Coronary artery (tissue), 2 donors: Measurements from ENCODE around the gene DOCK4.

Experiments
- DNase-seq: peaks from one replicate; pipeline ENCODE4 v3.0.0-alpha.2; 2017; ENCODE audit warnings: low spot score
- H3K27ac ChIP-seq, 2 donors: fragments of 200-600 bp; sonication (generic); one replicate each; pipeline ENCODE4 v1.5.1; 2016 to 2019
- H3K4me3 ChIP-seq: fragments of 200-600 bp; sonication (generic); 2 replicates; pipeline ENCODE4 v1.5.1; 2016; ENCODE audit warnings: mild to moderate bottlenecking, moderate library complexity
- TF ChIP-seq, protein P1 (sequence below): fragments of 200-600 bp; sonication (generic); IDR thresholded peaks from one replicate; pipeline ENCODE4 v1.5.1; 2019; ENCODE audit warnings: antibody characterized with exemption

Gene DOCK4

GRCh38 chr7:112104120-112104519 is 102.1 kb downstream of the DOCK4 start:
- TF ChIP-seq, protein P1, sequence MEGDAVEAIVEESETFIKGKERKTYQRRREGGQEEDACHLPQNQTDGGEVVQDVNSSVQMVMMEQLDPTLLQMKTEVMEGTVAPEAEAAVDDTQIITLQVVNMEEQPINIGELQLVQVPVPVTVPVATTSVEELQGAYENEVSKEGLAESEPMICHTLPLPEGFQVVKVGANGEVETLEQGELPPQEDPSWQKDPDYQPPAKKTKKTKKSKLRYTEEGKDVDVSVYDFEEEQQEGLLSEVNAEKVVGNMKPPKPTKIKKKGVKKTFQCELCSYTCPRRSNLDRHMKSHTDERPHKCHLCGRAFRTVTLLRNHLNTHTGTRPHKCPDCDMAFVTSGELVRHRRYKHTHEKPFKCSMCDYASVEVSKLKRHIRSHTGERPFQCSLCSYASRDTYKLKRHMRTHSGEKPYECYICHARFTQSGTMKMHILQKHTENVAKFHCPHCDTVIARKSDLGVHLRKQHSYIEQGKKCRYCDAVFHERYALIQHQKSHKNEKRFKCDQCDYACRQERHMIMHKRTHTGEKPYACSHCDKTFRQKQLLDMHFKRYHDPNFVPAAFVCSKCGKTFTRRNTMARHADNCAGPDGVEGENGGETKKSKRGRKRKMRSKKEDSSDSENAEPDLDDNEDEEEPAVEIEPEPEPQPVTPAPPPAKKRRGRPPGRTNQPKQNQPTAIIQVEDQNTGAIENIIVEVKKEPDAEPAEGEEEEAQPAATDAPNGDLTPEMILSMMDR, result no peak
- Histone ChIP-seq H3K27ac (no peak overlapping the region), H3K4me3 (no peak overlapping the region)
- no peak for DNase-seq

DNA sequence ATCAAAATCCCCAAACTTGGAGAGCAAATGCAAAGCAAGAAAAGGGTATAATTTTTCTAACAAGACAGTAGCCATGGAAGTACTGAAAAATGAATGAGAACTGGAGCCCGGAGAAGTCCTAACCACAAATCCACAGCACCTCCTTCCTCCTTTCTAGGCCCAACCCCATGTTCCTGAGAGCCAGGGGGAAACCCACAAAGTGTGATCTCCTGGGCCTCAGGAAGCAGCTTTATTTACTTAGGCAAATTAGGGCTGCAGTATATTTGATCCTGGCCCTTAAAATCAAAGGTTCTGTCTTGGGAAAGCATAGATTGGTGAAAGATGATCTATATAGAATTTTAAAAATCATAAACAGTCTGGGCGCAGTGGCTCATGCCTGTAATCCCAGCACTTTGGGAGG is 103.0 kb downstream of the DOCK4 start:
- no peak for DNase-seq
- Histone ChIP-seq H3K4me3 (no peak overlapping the region), H3K27ac (no peak overlapping the region)
- TF ChIP-seq, protein P1, result no peak

- no peak overlapping the region for H3K4me3 ChIP-seq
- TF ChIP-seq, protein P1, result no peak
- no peak overlapping the region for H3K27ac ChIP-seq
- DNase-seq, result no peak
Observed at GRCh38 chr7:112101201-112101846, 104.9 kb downstream of the DOCK4 start.

- TF ChIP-seq, protein P1, result no peak
- H3K27ac ChIP-seq, result no peak overlapping the region
Observed at GRCh38 chr7:112097524-112097923, 108.7 kb downstream of the DOCK4 start.

GRCh38 chr7:112093409-112093808 is 112.8 kb downstream of the DOCK4 start:
- TF ChIP-seq, protein P1, result no peak
- H3K27ac ChIP-seq, result no peak overlapping the region
- no peak for DNase-seq
- H3K4me3 ChIP-seq, result no peak overlapping the region

More at GRCh38 chr7:112097524-112097923, 108.7 kb downstream of the DOCK4 start:
- H3K4me3 ChIP-seq, result no peak overlapping the region
- DNase-seq, result no peak

- Histone ChIP-seq H3K27ac (no peak overlapping the region), H3K4me3 (no peak overlapping the region)
- no peak for DNase-seq
- TF ChIP-seq, protein P1, result no peak
Observed at GRCh38 chr7:112092709-112093395, 113.3 kb downstream of the DOCK4 start.

- TF ChIP-seq, protein P1, result no peak
- Histone ChIP-seq H3K4me3 (no peak overlapping the region), H3K27ac (no peak overlapping the region)
- no peak for DNase-seq
Observed at GRCh38 chr7:112092306-112092705, 113.9 kb downstream of the DOCK4 start.
